Activated B cell treated with CpG ODN at 0.5 μM for 24 hours (primary cell): ENCODE results near the gene ROR2. TPM values are rescaled to one million over a fixed set of nuclear protein-coding genes. Genes with fewer than 3 reads are reported as not detected.

ENCODE experiments used
- ATAC-seq: fragments of 200-7000 bp; cut with Tn5 transposase; one replicate; pipeline ENCODE4 v1.10.0; 2021; ENCODE audit warnings: low read depth, mild to moderate bottlenecking, moderate library complexity
- CTCF ChIA-PET: fragments of 350-600 bp; sonication (Branson Sonifier 250); formaldehyde crosslinking; loops from one replicate; lab custom pipeline; 2021; ENCODE audit warnings: antibody characterized with exemption; lab: Charles Lee
- POLR2A ChIA-PET: fragments of 350-600 bp; sonication (Branson Sonifier 250); formaldehyde crosslinking; loops from one replicate; lab custom pipeline; 2021; ENCODE audit warnings: antibody characterized with exemption; lab: Charles Lee
- DNase-seq: peaks from one replicate; pipeline ENCODE4 v3.0.0; 2022
- H3K27ac Mint-ChIP-seq: one replicate; pipeline ENCODE4 v1.8.0; 2020; ENCODE audit warnings: mixed read lengths
- H3K27me3 Mint-ChIP-seq: one replicate; pipeline ENCODE4 v1.8.0; 2021; ENCODE audit warnings: mixed read lengths
- H3K36me3 Mint-ChIP-seq: one replicate; pipeline ENCODE4 v1.8.0; 2021; ENCODE audit warnings: low read depth, mixed read lengths
- H3K4me1 Mint-ChIP-seq: one replicate; pipeline ENCODE4 v1.8.0; 2021; ENCODE audit warnings: mixed read lengths
- H3K4me3 Mint-ChIP-seq: one replicate; pipeline ENCODE4 v1.8.0; 2020; ENCODE audit warnings: mild to moderate bottlenecking, mixed read lengths
- H3K9me3 Mint-ChIP-seq: one replicate; pipeline ENCODE4 v1.8.0; 2020; ENCODE audit warnings: mixed read lengths
- CTCF ChIP-seq: fragments of 200-600 bp; IDR thresholded peaks from one replicate; pipeline ENCODE4 v1.8.0; 2022; ENCODE audit warnings: antibody characterized with exemption, mild to moderate bottlenecking
- intact Hi-C: fragments of 100-400 bp; cut with micrococcal nuclease; formaldehyde crosslinking; loops from one replicate; pipeline ENCODE4 v1.15.1; 2024
- total RNA-seq: library from RNA; stranded (reverse); gene quantifications from 2 replicates; pipeline ENCODE4 v1.2.3, GENCODE V29; 2022

The ROR2 gene
- total RNA-seq, 1 donor from 2014 or later = not detected

DNA sequence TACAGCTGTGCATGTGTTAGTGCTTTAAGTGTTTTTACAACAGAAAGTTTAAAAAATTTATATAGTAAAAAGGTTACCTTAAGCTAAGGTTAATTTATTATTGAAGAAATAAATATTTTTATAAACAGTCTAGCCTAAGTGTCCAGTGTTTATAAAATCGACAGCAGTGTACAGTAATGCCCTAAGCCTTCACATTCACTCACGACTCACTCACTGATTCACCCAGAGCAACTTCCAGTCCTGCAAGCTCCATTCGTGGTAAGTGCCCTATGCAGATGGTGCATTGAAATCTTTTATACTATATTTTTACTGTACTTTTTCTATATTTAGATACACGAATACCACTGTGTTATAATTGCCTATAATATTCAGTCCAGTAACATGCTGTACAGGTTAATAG, 159.1 kb downstream of the ROR2 start:
- ChIA-PET POLR2A (no interaction called here), CTCF (no interaction called here)
- Mint-ChIP-seq H3K27me3 (peaks cover 10% of the 10 kb centered on the region), H3K9me3 (peaks cover 9% of the 10 kb centered on the region), H3K27ac (no peak overlapping the region), H3K4me3 (no peak overlapping the region), H3K4me1 (no peaks in the 10 kb centered on the region), H3K36me3 (no peaks in the 10 kb centered on the region)
- DNase-seq = no peak
- no peak for TF ChIP-seq CTCF
- intact Hi-C loops = no loop called here
- ATAC-seq = no peak

- TF ChIP-seq CTCF = no peak
- Mint-ChIP-seq H3K9me3 (peaks cover 9% of the 10 kb centered on the region), H3K27me3 (peaks cover 15% of the 10 kb centered on the region), H3K27ac (no peak overlapping the region), H3K4me1 (no peaks in the 10 kb centered on the region), H3K36me3 (no peaks in the 10 kb centered on the region), H3K4me3 (no peak overlapping the region)
- ATAC-seq (no peak), DNase-seq (no peak)
- POLR2A ChIA-PET = no interaction called here
- CTCF ChIA-PET = no interaction called here
- intact Hi-C loops = no loop called here
Measured at GRCh38 chr9:91789941-91790340, 160.1 kb downstream of the ROR2 start.

GRCh38 chr9:91787931-91788330, 162.1 kb downstream of the ROR2 start:
- no peaks in the 10 kb centered on the region for H3K4me1 Mint-ChIP-seq
- no peak overlapping the region for H3K4me3 Mint-ChIP-seq
- ChIA-PET POLR2A (no interaction called here), CTCF (interaction anchor here (1.0 kb wide), 1 partner anchor 14 kb away, joined by 3 read pairs; no protein-coding TSS in a partner anchor)
- peaks cover 26% of the 10 kb centered on the region for H3K27me3 Mint-ChIP-seq
- ATAC-seq (no peak), DNase-seq (no peak)
- intact Hi-C loops = no loop called here
- no peak for TF ChIP-seq CTCF
- no peaks in the 10 kb centered on the region for H3K36me3 Mint-ChIP-seq
- no peak overlapping the region for H3K27ac Mint-ChIP-seq
- peaks cover 9% of the 10 kb centered on the region for H3K9me3 Mint-ChIP-seq

- Mint-ChIP-seq H3K36me3 (no peaks in the 10 kb centered on the region), H3K4me1 (no peaks in the 10 kb centered on the region), H3K9me3 (peaks cover 9% of the 10 kb centered on the region), H3K4me3 (no peak overlapping the region), H3K27me3 (peaks cover 31% of the 10 kb centered on the region), H3K27ac (no peak overlapping the region)
- DNase-seq (no peak), ATAC-seq (no peak)
- ChIA-PET CTCF (no interaction called here), POLR2A (no interaction called here)
- intact Hi-C loops = no loop called here
- TF ChIP-seq CTCF = no peak
Measured at GRCh38 chr9:91786132-91786896, 163.7 kb downstream of the ROR2 start.

DNA sequence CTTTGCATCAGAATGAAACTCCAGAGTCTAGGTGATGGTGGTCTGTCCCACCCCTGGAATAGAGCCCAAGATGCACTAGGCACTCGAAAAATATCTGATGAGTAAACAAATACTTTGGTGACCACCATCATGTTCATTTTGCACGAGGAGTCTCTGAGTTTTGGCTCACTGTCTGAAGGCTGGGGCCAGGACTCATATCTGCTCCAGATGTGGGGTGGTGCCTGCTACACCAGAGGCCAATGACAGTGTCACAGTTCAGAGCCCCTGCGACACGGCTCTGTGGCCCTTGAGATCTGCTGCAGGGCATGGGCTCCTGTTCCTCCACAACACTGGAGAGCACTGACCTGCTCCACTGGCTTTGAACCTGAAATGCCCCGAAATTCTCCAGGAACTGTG, 164.6 kb downstream of the ROR2 start:
- CTCF ChIA-PET = no interaction called here
- Mint-ChIP-seq H3K36me3 (no peaks in the 10 kb centered on the region), H3K27ac (no peak overlapping the region), H3K4me1 (no peaks in the 10 kb centered on the region), H3K4me3 (no peak overlapping the region), H3K27me3 (peaks cover 31% of the 10 kb centered on the region), H3K9me3 (peaks cover 9% of the 10 kb centered on the region)
- no peak for DNase-seq
- intact Hi-C loops = no loop called here
- POLR2A ChIA-PET = no interaction called here
- no peak for TF ChIP-seq CTCF
- no peak for ATAC-seq
